K562 (cell line): ENCODE results near the gene FBXL12. TPM values are rescaled to one million over a fixed set of nuclear protein-coding genes. Genes with fewer than 3 reads are reported as not detected.
A peak's percentile ranks its signal among the peaks of the same experiment; 100 is the strongest.

Experiments
- ATAC-seq: fragments of 200-7000 bp; cut with Tn5 transposase; 3 replicates; pipeline ENCODE4 v1.9.1; 2020; ENCODE audit warnings: moderate library complexity
- BruUV-seq: library from RNA; stranded (reverse); fragments of 400-500 nt; replicated peaks from 2 replicates; lab custom pipeline; 2021; lab: Mats Ljungman, UMichigan
- CTCF ChIA-PET: fragments of 300-600 bp; formaldehyde crosslinking; extraction: SDS; loops from one replicate; lab custom pipeline; 2021; ENCODE audit warnings: low intra/inter-chr PET ratio; lab: Yijun Ruan, JAX
- POLR2A ChIA-PET: fragments of 300-600, 350-650 bp; sonication (Branson Sonifier 250); formaldehyde crosslinking; extraction: SDS; loops from one replicate; lab custom pipeline; 2021; ENCODE audit warnings: antibody characterized with exemption, inconsistent platforms; lab: Yijun Ruan, JAX
- DNase-seq, 4 experiments: peaks; one replicate each; pipeline versions ENCODE4 v3.0.0 to v3.0.0-alpha.2; 2011 to 2018; ENCODE audit warnings: low spot score in 3 of 4, mixed read lengths in 3 of 4; ENCODE audit errors: extremely low read depth in 1 of 4
- FAIRE-seq: peaks from 2 replicates; lab custom pipeline; 2011; peaks lifted over from hg19 to GRCh38; lab: Jason Lieb, UNC
- H2AFZ ChIP-seq: 2 replicates; pipeline ENCODE4 v1.6.0; 2011; ENCODE audit warnings: low read depth, low read length, control low read depth, inconsistent platforms
- H3K27ac ChIP-seq: fragments of 200-600 bp; 3 replicates; pipeline ENCODE4 v1.8.0; 2011; ENCODE audit warnings: low read depth, mild to moderate bottlenecking, control low read depth, inconsistent platforms, low read length, moderate library complexity, mixed read lengths; ENCODE audit errors: extremely low read depth
- H3K27me3 ChIP-seq, 2 experiments: fragments of 300-600 bp in 1 of 2; 2 replicates in 1 of 2; 3 replicates in 1 of 2; pipeline versions ENCODE4 v1.6.0 to v1.8.0; 2011; ENCODE audit warnings: inconsistent platforms in 2 of 2, low read length in 2 of 2, mild to moderate bottlenecking in 1 of 2, mixed read lengths in 1 of 2, moderate library complexity in 1 of 2; ENCODE audit not compliant: control insufficient read depth in 2 of 2, insufficient read depth in 2 of 2
- H3K36me3 ChIP-seq: fragments of 300-600 bp; 3 replicates; pipeline ENCODE4 v1.8.0; 2011; ENCODE audit warnings: mild to moderate bottlenecking, low read length, inconsistent platforms; ENCODE audit not compliant: control insufficient read depth, insufficient read depth
- H3K4me1 ChIP-seq, 2 experiments: fragments of 200-600 bp in 1 of 2; replicated peaks in 1 of 2; 2 replicates in 1 of 2; 3 replicates in 1 of 2; pipeline versions ENCODE4 v1.5.1 to v1.8.0; 2011; ENCODE audit warnings: inconsistent platforms in 2 of 2, low read length in 2 of 2, mild to moderate bottlenecking in 1 of 2, mixed read lengths in 1 of 2, moderate library complexity in 1 of 2; ENCODE audit not compliant: control insufficient read depth in 2 of 2, insufficient read depth in 2 of 2
- H3K4me2 ChIP-seq: 2 replicates; pipeline ENCODE4 v1.6.1; 2011; ENCODE audit warnings: low read length, control low read depth, inconsistent platforms, mixed read lengths; ENCODE audit not compliant: insufficient read depth
- H3K4me3 ChIP-seq: fragments of 200-600 bp; sonication (generic), shearing (Covaris generic); 2 replicates; pipeline ENCODE4 v1.5.1; 2016; ENCODE audit warnings: control low read depth, inconsistent platforms
- H3K79me2 ChIP-seq: fragments of 200-600 bp; 3 replicates; pipeline ENCODE4 v1.8.0; 2011; ENCODE audit warnings: low read length, inconsistent platforms; ENCODE audit not compliant: control insufficient read depth, insufficient read depth
- H3K9ac ChIP-seq, 2 experiments: 2 replicates each; pipeline versions ENCODE4 v1.6.0 to v1.6.1; 2011; ENCODE audit warnings: low read depth in 2 of 2, low read length in 2 of 2, control low read depth in 1 of 2, inconsistent platforms in 1 of 2, mild to moderate bottlenecking in 1 of 2, mixed read lengths in 1 of 2; ENCODE audit not compliant: insufficient read depth in 1 of 2
- H3K9me1 ChIP-seq: one replicate; pipeline ENCODE4 v1.6.0; 2011; ENCODE audit warnings: inconsistent platforms, mild to moderate bottlenecking, low read length, moderate library complexity; ENCODE audit not compliant: control insufficient read depth, insufficient read depth
- H3K9me3 ChIP-seq: replicated peaks from 2 replicates; pipeline ENCODE4 v1.5.1; 2011; ENCODE audit warnings: low read depth, low read length, inconsistent platforms; ENCODE audit not compliant: control insufficient read depth, insufficient read depth
- H4K20me1 ChIP-seq: replicated peaks from 2 replicates; pipeline ENCODE4 v1.6.1; 2011; ENCODE audit warnings: low read length, inconsistent platforms, mixed read lengths; ENCODE audit not compliant: control insufficient read depth, insufficient read depth
- CBFA2T3 ChIP-seq: fragments of 450-650 bp; IDR thresholded peaks from 2 replicates; pipeline ENCODE4 v1.6.1; 2017
- NR2C1 ChIP-seq, 2 experiments: fragments of 450-650 bp; IDR thresholded peaks; 2 replicates each; pipeline ENCODE4 v1.6.1; 2017; ENCODE audit warnings: mild to moderate bottlenecking in 2 of 2, antibody characterized with exemption in 1 of 2, inconsistent platforms in 1 of 2, missing compliant biosample characterization in 1 of 2, missing genetic modification characterization in 1 of 2
- NR2C2 ChIP-seq, 2 experiments: fragments of 200-800 bp in 1 of 2; sonication (Bioruptor generic) in 1 of 2; sonication (generic) in 1 of 2; formaldehyde crosslinking in 1 of 2; IDR thresholded peaks; 2 replicates each; pipeline versions ENCODE4 v1.6.1 to v1.8.0; 2016 to 2022; ENCODE audit warnings: mild to moderate bottlenecking in 1 of 2, missing compliant biosample characterization in 1 of 2, missing genetic modification characterization in 1 of 2, missing genetic modification reagents in 1 of 2
- ZNF407 ChIP-seq: fragments of 450-650 bp; IDR thresholded peaks from 2 replicates; pipeline ENCODE4 v1.6.1; 2016; ENCODE audit warnings: low read depth
- WGBS: fragments of 100-300 bp; shearing (Covaris generic); methylation state at CpG from one replicate; pipeline ENCODE4 v1.1.6; 2016; ENCODE audit warnings: low coverage, mixed read lengths; ENCODE audit not compliant: insufficient coverage; ENCODE audit errors: missing lambda C conversion rate; 5-methylcytosine and 5-hydroxymethylcytosine counted together
- in situ Hi-C: fragments of 300-500 bp; cut with MboI; formaldehyde crosslinking; loops from 4 replicates; pipeline ENCODE4 v1.15.0; 2018; ENCODE audit warnings: inconsistent platforms, mixed read lengths
- intact Hi-C: fragments of 100-400 bp; cut with micrococcal nuclease; formaldehyde crosslinking; loops from 2 replicates; pipeline ENCODE4 v1.14.2; 2022
- polyA plus RNA-seq, 8 experiments: library from polyadenylated mRNA; depleted of rRNA in 4 of 8; stranded (reverse) in 5 of 8; unstranded in 3 of 8; fragments of >200 nt; fragmentation: Nextera tagmentation in 2 of 8; fragmentation: Illumina TruSeq in 1 of 8; extraction: Ambion mirVana in 2 of 8; extraction: Trizol in 1 of 8; gene quantifications; 2 replicates each; pipeline versions ENCODE4 v1.2.1 to v1.2.3, GENCODE V29; 2011 to 2014; ENCODE audit warnings: inconsistent platforms in 1 of 8, missing spikeins in 1 of 8
- total RNA-seq, 7 experiments: library from RNA; depleted of rRNA in 6 of 7; stranded (reverse); fragments of >200 nt in 6 of 7; fragmentation: Illumina TruSeq in 2 of 7; extraction: Trizol in 2 of 7; gene quantifications; 2 replicates each; pipeline versions ENCODE4 v1.2.1 to v1.2.3, GENCODE V29; 2011 to 2021; ENCODE audit warnings: low replicate concordance in 1 of 7

FBXL12 gene
- total and polyA plus RNA-seq, 9 of the 15 experiments (the other 6 are each of a cell fraction or from before 2014, with no cell fraction given): 2.7 to 40.5 (median 26.5) TPM

GRCh38 chr19:9857076-9857721, 38.3 kb upstream of the FBXL12 start:
- no peak overlapping the region for H3K27ac ChIP-seq
- ATAC-seq: no peak
- POLR2A ChIA-PET: interaction anchor here (0.8 to 1.4 kb wide), 2 partner anchors 10 to 17 kb away, joined by 3 to 5 read pairs; no protein-coding TSS in a partner anchor

More at GRCh38 chr19:9857076-9857721, 38.3 kb upstream of the FBXL12 start:
- no peaks in the 10 kb centered on the region for H3K9me1 ChIP-seq
- CTCF ChIA-PET: no interaction called here
- peaks cover 2 to 15% of the 10 kb centered on the region in 2 experiments; a peak in 3 of 5 replicates for H3K27me3 ChIP-seq
- BruUV-seq: no TSS peak
- peaks cover 12 to 22% of the 10 kb centered on the region in 2 experiments; a peak in 4 of 5 replicates for H3K4me1 ChIP-seq
- DNase-seq: no peak
- in situ Hi-C loops (no loop called here), intact Hi-C loops (no loop called here)
- H3K9me3 ChIP-seq: no peaks in the 10 kb centered on the region
- WGBS: 63% methylated on average over 12 of the region's 13 CpGs
- no peak for FAIRE-seq
- H3K79me2 ChIP-seq: no peaks in the 10 kb centered on the region
- no peak overlapping the region for H3K4me2 ChIP-seq
- H3K9ac ChIP-seq: no peak overlapping the region
- H4K20me1 ChIP-seq: peaks cover 4% of the 10 kb centered on the region; the same call in 1 of the 2 replicates
- no peaks in the 10 kb centered on the region for H3K36me3 ChIP-seq
- H2AFZ ChIP-seq: no peak overlapping the region
- no peak overlapping the region for H3K4me3 ChIP-seq
- TF ChIP-seq NR2C1 (IDR thresholded peaks at IDR 0.05): peak; percentile 78
- TF ChIP-seq NR2C1 (tag; IDR thresholded peaks at IDR 0.05): peak; percentile 86
- TF ChIP-seq CBFA2T3: 0 out of 2 replicates have a peak, but pooled peaks have one; percentile 9
- no peak for TF ChIP-seq NR2C2 (CRISPR knock-in tag; IDR thresholded peaks at IDR 0.05)
- TF ChIP-seq NR2C2 (tag; IDR thresholded peaks at IDR 0.05): peak; percentile 74
- TF ChIP-seq ZNF407: no peak
